GM19463 (cell line): ENCODE measurements around the gene KIF1C.

Source experiments
- ATAC-seq: cut with Tn5 transposase; IDR thresholded peaks from one replicate; pipeline ENCODE4 v1.9.1; 2021; ENCODE audit warnings: mild to moderate bottlenecking, moderate library complexity; ENCODE audit not compliant: unreplicated experiment

Gene KIF1C

GRCh38 chr17:4968486-4969046 is 29.2 kb upstream of the KIF1C start:
- ATAC-seq: no peak

GRCh38 chr17:4969047-4969550 is 28.7 kb upstream of the KIF1C start:
- ATAC-seq: no peak

GRCh38 chr17:4969551-4970173 is 28.1 kb upstream of the KIF1C start:
- ATAC-seq: no peak

GRCh38 chr17:4970273-4970672 is 27.5 kb upstream of the KIF1C start:
- ATAC-seq: no peak

- ATAC-seq: no peak
Measured at GRCh38 chr17:4971826-4972225, 25.9 kb upstream of the KIF1C start.

DNA sequence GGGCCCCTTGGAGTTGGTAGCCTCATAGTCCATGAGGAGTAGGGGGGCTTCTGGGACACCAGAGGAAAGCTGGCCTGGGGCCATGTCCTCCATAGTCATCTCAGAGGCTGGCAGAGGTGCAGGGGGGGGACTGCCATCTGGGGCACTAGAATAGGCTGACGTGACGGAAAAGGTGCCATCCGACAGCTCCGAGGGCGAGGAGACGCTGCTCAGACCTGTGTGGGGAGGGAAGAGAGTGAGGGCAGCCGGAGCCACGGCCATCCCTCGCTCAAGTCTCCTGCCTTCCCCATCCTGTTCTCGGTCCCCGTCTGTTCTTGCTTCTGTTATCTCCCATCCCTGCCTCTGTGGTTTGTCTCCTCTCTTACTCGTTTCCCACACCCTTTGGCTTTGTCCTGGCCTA is 25.4 kb upstream of the KIF1C start:
- ATAC-seq: no peak

GRCh38 chr17:4972752-4973151 is 25.0 kb upstream of the KIF1C start:
- ATAC-seq: no peak

DNA sequence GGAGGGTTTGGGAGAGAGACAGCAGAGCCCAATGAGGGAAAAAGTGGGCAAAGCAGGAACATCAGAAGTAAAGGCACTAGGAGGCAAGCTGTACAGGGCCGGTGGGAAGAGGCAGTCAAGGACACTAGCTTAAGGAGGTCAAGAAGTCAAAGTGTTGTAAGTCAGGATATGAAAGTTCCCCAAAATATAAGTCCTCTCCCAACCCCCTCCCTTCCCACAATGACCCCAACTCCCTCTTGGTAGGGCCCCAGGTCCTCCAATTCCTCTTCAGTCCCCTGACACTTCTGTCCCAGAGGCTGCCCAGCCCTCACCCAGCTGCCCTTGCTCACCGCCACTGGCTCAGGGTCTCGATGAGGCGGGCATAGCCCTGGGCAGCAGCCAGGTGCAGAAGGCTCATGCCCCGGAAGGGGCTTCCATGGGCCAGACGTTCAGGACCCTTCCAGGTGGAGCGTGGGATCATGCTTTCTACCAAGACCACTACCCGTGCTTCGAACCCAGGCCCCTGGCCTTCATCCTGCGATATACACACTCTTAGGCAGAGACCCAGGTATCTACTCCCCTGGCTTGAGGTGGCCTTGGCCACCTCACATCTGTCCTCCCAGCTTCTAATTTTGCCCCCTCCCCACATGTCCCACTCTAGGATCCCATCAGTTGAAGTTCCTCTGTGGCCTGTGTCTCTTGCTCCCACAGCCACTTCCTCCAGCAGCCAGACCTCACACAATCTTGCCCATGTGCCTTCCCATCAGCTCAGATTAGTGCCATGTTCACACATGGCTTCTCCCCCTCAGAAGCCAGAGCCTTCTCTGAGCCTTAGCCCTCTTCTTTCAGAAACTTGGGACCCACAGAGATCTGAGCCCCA is 24.3 kb upstream of the KIF1C start:
- no peak for ATAC-seq

- no peak for ATAC-seq
Measured at GRCh38 chr17:4974115-4974670, 23.6 kb upstream of the KIF1C start.

DNA sequence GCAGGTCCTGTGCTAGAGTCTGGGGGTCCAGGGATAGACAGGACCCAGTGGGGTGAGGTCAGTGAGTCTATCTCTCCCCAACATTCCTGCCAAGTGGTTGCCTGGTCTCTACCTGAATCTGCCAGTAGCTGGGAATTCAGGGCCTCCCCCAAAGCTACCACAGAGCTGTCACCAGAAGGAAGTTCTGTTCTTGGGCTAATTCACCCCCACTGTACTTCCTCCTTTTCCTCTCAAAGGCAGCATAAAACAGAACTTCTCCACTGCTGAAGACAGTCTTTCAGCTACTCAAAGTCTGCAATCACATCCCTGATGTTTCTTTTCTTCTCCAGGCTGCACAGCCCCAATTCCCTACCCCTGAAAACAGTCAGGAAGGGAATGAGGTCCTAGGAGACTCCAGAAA is 19.0 kb upstream of the KIF1C start:
- no peak for ATAC-seq

GRCh38 chr17:4980644-4981216 is 17.0 kb upstream of the KIF1C start:
- ATAC-seq: no peak

DNA sequence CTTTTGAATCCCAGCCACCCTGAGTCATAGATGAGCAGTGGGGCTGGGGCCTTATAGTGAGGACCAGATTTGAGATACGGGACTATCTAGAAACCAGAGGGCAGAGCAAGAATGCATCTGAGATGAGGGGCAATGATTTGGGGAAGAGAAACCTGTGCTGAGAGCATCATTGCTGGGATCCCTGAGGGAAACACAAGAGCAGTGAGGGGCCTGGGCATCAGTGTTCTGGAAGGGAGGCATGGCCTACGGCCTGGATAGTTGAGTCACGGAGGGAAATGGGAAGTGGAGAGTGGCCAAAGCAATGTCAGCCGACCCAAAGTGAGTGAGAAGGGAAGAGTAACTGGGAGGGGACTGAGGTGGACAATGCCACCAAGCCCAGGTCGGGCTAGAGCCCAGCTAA is 15.4 kb upstream of the KIF1C start:
- no peak for ATAC-seq

GRCh38 chr17:4986403-4986802 is 11.3 kb upstream of the KIF1C start:
- ATAC-seq: no peak

DNA sequence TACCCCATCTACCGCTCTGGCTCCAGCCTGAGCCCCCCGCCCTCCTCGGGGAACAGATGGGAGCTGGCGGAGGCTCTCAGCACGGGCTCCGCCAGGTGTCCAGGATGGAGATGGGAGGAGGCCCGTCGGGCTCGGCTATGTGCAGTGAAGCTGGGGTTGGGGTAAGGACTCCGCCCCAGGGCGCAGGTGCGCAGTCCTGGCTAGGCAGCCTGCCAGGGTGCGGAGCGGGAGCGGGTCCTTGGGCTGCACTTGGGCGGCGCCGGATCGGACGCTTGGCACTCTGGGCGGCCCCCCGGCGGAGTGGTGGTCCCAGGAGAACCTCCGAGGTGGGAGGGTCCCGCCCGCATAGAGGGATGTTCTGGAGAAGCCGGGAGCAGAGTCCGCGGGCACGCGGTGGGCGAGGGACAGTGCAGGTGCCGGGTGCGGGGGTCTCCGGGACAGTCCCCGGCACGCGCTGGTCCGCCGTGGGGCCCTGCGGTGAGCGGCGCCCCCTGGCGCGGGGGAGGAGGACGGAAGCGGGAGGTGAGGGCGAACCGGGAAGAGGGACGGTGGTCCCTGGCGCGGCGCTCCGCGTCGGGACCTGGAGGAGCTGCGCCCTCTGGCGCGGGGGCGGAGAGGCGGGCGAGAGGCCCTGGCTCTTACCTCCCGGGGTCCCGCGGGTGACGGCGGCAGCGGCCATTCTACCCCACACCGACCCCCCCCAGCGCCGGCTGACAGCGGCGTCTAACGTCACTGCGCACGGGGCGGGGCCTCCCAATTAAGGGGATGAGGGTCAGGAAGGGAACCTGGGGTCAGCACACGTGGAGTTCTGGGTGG is 10.6 kb upstream of the KIF1C start, which contains the start of gene CAMTA2:
CAMTA2 (minus strand) TSS at position 725 of the 816 bp plus-strand sequence. CDS start 1,453 bp downstream, outside the sequence.
- ATAC-seq: peak; percentile 72

DNA sequence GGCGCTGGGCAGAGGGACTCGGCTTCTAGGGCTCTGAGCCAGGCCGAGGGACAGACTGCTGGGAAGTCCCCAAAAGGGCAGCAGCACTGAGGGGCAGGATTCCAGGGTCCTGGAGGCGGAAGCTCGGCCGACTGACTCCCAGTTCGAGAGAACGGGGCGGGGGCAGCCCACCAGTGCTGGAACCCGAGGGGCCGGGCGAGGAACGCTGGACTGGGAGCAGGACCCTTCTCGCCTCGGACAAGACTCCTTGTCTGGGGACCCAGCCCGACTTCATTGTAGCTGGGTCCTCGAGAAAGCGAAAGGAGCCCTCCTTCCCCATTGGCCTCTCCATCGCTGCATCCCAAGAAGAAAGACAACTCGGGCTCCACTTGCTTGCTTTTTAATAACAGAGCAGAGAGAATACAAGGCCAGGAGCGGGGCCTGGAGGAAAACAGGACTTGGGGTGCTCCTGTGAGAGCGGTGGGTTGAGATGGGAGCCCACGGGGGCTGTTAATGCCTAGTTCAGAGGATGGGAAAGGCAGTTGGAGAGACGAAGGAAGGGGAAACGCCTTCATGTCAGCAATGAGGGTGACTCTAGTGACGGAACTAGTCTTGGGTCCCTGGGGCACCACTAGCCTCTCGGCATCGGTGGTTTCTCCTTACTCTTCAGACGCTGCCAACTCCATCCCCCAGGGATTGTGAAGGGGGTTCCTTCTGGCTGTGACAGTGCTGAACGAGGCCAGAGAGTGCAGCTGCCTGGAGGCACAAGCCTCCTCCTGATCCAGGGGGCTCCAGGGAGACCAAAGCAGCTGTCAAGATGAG is 9.8 kb upstream of the KIF1C start:
- ATAC-seq: no peak

DNA sequence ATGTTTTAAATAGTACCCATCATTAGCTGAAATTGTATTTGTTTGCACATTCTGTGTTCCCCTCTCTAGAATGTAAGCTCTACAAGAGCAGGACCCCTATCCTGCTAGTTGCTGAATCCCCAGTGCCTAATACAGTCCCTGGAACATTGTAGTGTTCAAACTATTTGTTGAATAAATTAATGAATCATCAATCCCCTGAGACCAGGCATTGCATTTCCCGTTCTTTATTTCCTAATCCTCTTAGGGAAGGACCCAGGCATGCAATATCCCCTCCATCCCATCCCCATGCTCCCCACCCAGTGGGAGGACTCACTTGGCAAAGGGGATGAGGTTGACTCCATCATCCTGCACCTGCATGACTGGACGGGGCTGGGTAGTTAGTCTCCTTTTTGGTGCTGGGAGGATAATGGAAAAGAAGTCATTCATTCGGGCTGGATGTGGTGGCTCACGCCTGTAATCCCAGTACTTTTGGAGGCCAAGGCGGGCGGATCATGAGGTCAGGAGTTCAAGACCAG is 3.6 kb upstream of the KIF1C start:
- ATAC-seq: no peak

- no peak for ATAC-seq
Measured at GRCh38 chr17:4998027-4998731, 429 bp downstream of the KIF1C start.

- no peak for ATAC-seq
Measured at GRCh38 chr17:4998732-4999429, 1.1 kb downstream of the KIF1C start.
